Calu3 (cell line): Measurements from ENCODE around the gene KCNG2. TPM values are rescaled to one million over a fixed set of nuclear protein-coding genes. Genes with fewer than 3 reads are reported as not detected.
A peak's percentile ranks its signal among the peaks of the same experiment; 100 is the strongest.

ENCODE experiments used
- Bru-seq: library from RNA; stranded (reverse); fragments of 400-500 nt; gene quantifications from one replicate; lab custom pipeline; 2021; lab: Mats Ljungman, UMichigan
- BruChase-seq, 2 experiments: library from RNA; stranded (reverse); fragments of 400-500 nt; gene quantifications; one replicate each; lab custom pipeline; 2021; lab: Mats Ljungman, UMichigan
- BruUV-seq: library from RNA; stranded (reverse); fragments of 400-500 nt; replicated peaks from 2 replicates; lab custom pipeline; 2021; lab: Mats Ljungman, UMichigan
- CTCF ChIA-PET: fragments of 300-600 bp; sonication (Branson Sonifier 250); formaldehyde crosslinking; loops from one replicate; lab custom pipeline; 2022; ENCODE audit warnings: antibody characterized with exemption; lab: Charles Lee
- DNase-seq: peaks from one replicate; pipeline ENCODE4 v3.0.0; 2022
- H3K27ac Mint-ChIP-seq: one replicate; pipeline ENCODE4 v1.8.0; 2022; ENCODE audit warnings: mixed read lengths; ENCODE audit not compliant: unreplicated experiment
- H3K27me3 Mint-ChIP-seq: one replicate; pipeline ENCODE4 v1.8.0; 2022; ENCODE audit warnings: mixed read lengths; ENCODE audit not compliant: unreplicated experiment
- H3K36me3 Mint-ChIP-seq: one replicate; pipeline ENCODE4 v1.8.0; 2022; ENCODE audit warnings: mild to moderate bottlenecking, moderate library complexity, mixed read lengths; ENCODE audit not compliant: insufficient read depth, unreplicated experiment
- H3K4me1 Mint-ChIP-seq: one replicate; pipeline ENCODE4 v1.8.0; 2022; ENCODE audit warnings: mild to moderate bottlenecking, low read depth, mixed read lengths; ENCODE audit not compliant: unreplicated experiment
- H3K4me3 Mint-ChIP-seq: one replicate; pipeline ENCODE4 v1.8.0; 2022; ENCODE audit warnings: mild to moderate bottlenecking, low read depth, moderate library complexity, mixed read lengths; ENCODE audit not compliant: unreplicated experiment
- H3K9me3 Mint-ChIP-seq: one replicate; pipeline ENCODE4 v1.8.0; 2022; ENCODE audit warnings: low read depth, mixed read lengths; ENCODE audit not compliant: unreplicated experiment
- CTCF ChIP-seq: fragments of 200-600 bp; IDR thresholded peaks from one replicate; pipeline ENCODE4 v1.8.0; 2022; ENCODE audit warnings: antibody characterized with exemption; ENCODE audit not compliant: unreplicated experiment
- intact Hi-C: fragments of 100-400 bp; cut with micrococcal nuclease; formaldehyde crosslinking; loops from one replicate; pipeline ENCODE4 v1.10.0; 2022; ENCODE audit not compliant: unreplicated experiment
- long read RNA-seq: library from polyadenylated mRNA; stranded (forward); transcript quantifications from one replicate; pipeline ENCODE4 v2.0.0, GENCODE V29; 2022
- total RNA-seq: library from RNA; stranded (reverse); gene quantifications from 2 replicates; pipeline ENCODE4 v1.2.3, GENCODE V29; 2022

The KCNG2 gene
- total RNA-seq: not detected in 2 replicates
- not detected for Bru-seq, nascent RNA
- percentile 5 among the genes with signal in this experiment for BruChase-seq, experiment 1, labeled RNA remaining after a 6-hour chase
- BruChase-seq, experiment 2, labeled RNA remaining after a 2-hour chase: not detected
- long read RNA-seq, partial matches to known transcripts: 0 of 1 reads
- long read RNA-seq, other reads (novel, unspliced or antisense): 1 of 1 reads

- Mint-ChIP-seq H3K27me3 (peaks cover 30% of the 10 kb centered on the region), H3K4me1 (no peaks in the 10 kb centered on the region), H3K9me3 (peaks cover 13% of the 10 kb centered on the region), H3K36me3 (peaks cover 5% of the 10 kb centered on the region), H3K4me3 (no peak within 1 kb of the TSS), H3K27ac (no peak within 1 kb of the TSS)
- TF ChIP-seq CTCF: no peak
- no peak for DNase-seq
- CTCF ChIA-PET: no interaction called here
- BruUV-seq: no TSS peak
- intact Hi-C loops: no loop called here
Measured at GRCh38 chr18:79797518-79798345, at the start of gene KCNG2. Gene KCNG2, plus strand, starts transcription at chr18:79797938. Its CDS starts 65,730 bp downstream, at chr18:79863668.

GRCh38 chr18:79748321-79749180 lies 49.2 kb upstream of the KCNG2 start:
- H3K27me3 Mint-ChIP-seq: no peaks in the 10 kb centered on the region
- H3K27ac Mint-ChIP-seq: no peak overlapping the region
- H3K4me1 Mint-ChIP-seq: no peaks in the 10 kb centered on the region
- no peak overlapping the region for H3K4me3 Mint-ChIP-seq
- no TSS peak for BruUV-seq
- H3K36me3 Mint-ChIP-seq: peaks cover 25% of the 10 kb centered on the region
- CTCF ChIA-PET: no interaction called here
- H3K9me3 Mint-ChIP-seq: peaks cover 9% of the 10 kb centered on the region
- TF ChIP-seq CTCF: no peak
- intact Hi-C loops: no loop called here
- DNase-seq: no peak

- BruUV-seq: no TSS peak
- Mint-ChIP-seq H3K27me3 (no peaks in the 10 kb centered on the region), H3K9me3 (peaks cover 1% of the 10 kb centered on the region), H3K4me3 (no peak overlapping the region), H3K36me3 (peaks cover 16% of the 10 kb centered on the region), H3K27ac (no peak overlapping the region), H3K4me1 (no peaks in the 10 kb centered on the region)
- intact Hi-C loops: no loop called here
- no peak for DNase-seq
- TF ChIP-seq CTCF: no peak
- CTCF ChIA-PET: no interaction called here
Measured at GRCh38 chr18:79749251-79750191, 48.2 kb upstream of the KCNG2 start.
